ENCODE measurements around the gene QRSL1.
"Not testable (repeated sequence)": the region's sequence is repeated elsewhere in the genome, so short reads cannot be mapped to it uniquely, and the experiment has no call there.

The QRSL1 gene

DNA sequence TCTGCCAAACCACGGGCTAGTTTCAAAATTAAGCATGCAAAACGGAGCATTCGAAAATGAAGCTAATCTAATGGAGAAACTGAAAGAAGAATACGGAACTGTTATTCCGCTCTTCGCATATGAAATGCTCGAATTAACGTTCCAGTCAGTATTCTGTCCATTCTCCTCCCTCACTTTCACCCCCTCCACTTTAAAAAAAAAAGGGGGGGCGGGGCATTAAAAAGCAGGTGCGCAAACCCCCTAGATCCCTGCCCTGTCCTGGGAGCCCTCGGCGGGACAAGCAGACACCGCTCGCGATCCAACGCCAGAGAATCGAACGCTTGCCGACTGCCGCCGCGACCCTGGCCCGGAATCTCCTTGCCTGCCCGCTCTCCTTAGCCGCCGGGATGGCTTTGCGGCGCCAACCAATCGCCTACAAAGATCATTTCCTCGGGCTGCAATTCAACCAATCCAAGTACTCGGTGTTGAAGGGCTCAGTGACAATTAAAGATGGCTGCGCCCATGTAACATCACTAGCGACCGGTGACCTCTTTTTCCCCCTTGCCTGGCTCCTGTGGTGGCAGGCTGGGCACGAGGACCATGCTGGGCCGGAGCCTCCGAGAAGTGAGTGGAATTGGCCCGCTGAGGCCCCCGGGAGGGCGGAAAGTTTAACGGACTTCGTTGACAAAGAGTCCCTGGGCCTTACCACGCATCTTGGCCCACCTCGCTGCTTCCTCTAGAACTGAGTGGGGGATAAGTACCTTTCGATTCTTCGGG is at the start of gene QRSL1, which contains the start of gene RTN4IP1:
TSS of gene QRSL1 (plus strand) at position 476 of the 756 bp plus-strand sequence. CDS start at position 580, 104 bp downstream.
TSS of gene RTN4IP1 (minus strand) at position 396 of the 756 bp plus-strand sequence. CDS start 477 bp downstream, outside the sequence.
- DNase-seq (ENCODE audit: low read depth in 3 of 3) = peak; percentile 72 to 81 (median 77)

- DNase-seq (ENCODE audit: low read depth in 3 of 3) = no peak
Measured at GRCh38 chr6:106581468-106581867, 47.9 kb upstream of the QRSL1 start.

DNA sequence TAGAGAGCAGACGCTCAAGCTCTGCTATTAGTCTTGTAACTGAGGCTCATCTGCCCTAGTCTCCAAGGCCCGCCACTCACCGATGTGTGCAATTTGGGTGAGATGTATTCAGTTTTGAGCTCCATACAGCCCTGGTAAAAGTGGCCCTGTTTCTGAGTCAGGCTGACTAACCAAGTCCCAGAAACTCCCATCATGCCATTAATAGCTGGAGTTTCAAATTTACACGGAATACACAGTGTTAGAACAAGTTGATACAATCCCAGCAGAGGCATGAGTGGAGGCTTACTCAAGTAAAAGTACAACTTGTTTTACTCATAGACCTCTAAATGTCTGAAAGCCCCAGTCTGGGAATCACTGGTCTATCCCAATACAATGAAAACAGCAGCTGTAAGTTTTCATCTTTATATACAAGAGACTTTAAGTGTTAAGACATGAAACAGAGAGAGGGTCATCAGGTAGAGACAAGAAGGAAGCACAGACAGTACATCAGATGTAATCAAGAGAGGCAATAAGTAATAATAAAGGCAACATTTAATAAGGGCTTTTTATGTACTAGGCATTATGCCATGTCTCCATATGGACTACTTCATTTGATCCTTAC is 42.5 kb upstream of the QRSL1 start:
- no peak for DNase-seq (ENCODE audit: low read depth in 3 of 3)

DNA sequence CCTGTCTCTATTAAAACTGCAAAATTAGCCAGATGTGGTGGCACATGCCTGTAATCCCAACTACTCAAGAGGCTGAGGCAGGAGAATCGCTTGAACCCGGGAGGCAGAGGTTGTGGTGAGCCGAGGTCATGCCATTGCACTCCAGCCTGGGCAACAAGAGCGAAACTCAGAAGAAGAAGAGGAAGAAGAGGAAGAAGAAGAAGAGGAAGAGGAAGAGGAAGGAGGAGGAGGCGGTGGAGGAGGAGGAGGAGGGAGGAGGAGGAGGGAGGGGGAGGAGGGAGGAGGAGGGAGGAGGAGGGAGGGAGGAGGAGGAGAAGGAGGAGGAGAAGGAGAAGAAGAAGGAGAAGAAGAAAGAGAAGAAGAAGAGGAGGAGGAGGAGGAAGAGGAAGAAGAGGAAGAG is 40.4 kb upstream of the QRSL1 start:
- DNase-seq (ENCODE audit: low read depth in 3 of 3) = not testable (repeated sequence)

- no peak for DNase-seq (ENCODE audit: low read depth in 3 of 3)
Measured at GRCh38 chr6:106591111-106591825, 38.1 kb upstream of the QRSL1 start.

DNA sequence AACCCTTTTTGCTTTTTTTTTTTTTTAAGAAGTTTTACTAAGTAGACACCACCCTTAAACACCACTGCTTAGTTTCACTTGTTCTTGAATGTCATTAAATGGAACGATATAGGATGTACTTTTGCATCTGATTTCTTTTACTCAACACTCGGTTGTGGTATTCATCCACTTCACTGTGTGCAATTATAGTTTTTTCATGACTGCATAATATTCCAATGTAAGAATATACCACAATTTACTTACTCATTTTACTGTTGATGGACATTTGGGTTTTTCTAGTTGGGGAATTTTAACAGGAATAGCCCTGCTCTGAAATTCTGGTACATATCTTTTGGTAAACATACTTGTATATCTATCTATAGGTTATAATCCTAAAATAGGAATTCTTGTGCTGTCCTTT is 29.9 kb upstream of the QRSL1 start:
- DNase-seq (ENCODE audit: low read depth in 3 of 3) = no peak

GRCh38 chr6:106600329-106600728 is 29.0 kb upstream of the QRSL1 start:
- no peak for DNase-seq (ENCODE audit: low read depth in 3 of 3)

GRCh38 chr6:106608080-106608668 is 21.2 kb upstream of the QRSL1 start:
- DNase-seq (ENCODE audit: low read depth in 3 of 3) = no peak

GRCh38 chr6:106609699-106610098 is 19.7 kb upstream of the QRSL1 start:
- no peak for DNase-seq (ENCODE audit: low read depth in 3 of 3)

DNA sequence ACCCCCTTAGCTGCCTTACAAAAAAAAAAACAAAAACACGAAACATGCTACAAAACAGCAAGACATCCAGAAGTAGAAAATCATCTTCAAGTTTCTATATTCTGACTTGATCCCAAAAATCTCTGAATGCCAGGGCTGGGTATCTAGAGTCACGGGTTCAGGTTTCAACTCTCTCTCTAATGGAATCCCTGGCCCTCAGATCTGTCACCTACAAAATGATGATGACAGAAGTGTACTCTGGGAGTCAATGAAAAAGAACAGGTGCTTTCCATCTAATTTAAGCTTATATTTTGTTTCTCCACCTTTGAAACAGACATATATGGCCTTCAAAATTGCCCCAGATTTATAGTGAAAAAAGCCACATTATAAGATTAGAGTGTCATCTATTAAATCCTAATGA is 18.3 kb upstream of the QRSL1 start:
- DNase-seq (ENCODE audit: low read depth in 3 of 3) = no peak

DNA sequence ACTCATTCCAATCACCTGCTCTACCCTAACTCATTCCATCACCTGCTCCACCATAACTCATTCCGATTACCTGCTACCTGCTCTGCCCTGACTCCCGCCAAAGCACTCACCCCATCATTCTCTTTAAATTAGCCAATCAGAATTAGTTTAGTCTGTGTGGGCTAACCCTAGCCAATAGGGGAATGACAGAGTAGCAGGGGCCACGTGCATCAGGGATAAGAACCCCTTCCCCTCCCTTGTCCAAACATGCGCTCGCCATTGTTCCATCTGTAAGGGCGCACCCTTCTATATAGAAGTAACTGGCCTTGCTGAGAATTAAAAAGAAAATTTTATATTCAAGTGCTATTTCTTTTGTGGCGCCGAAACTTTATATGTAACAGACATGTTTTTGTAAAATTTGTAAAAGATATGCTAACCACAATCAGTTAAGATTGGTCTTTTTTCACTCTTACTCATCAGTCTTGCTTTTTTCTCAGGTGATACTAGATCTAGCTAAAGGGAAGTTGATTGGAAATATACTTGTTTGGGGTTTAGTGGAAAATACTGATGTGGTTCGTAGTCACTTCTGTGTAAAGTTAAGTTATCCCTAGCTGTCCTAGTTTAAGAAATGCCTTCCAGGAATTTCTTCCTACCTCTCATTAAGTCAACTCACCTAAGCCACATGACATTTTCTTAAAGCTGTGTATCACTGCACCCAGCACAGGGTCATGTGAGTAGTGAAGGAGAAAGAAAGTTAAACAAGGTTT is 16.5 kb upstream of the QRSL1 start:
- DNase-seq (ENCODE audit: low read depth in 3 of 3) = no peak

DNA sequence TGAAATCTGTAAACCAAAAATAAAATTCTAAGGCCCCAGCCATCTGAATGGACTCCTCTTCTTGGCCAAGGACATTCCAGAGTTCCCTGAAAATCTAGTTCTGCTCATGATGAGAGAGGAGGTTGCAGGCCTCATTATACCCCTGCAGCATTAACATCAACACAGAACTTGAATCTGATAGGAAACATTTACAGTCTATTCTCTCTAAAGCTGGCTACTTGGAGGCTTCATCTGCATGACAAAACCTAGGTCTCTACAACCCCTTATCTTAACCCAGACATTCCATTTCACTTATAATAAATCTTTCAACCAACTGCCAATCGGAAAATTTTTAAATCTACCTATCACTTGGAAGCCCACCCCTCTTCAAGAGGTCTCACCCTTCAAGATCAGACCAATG is 15.8 kb upstream of the QRSL1 start:
- no peak for DNase-seq (ENCODE audit: low read depth in 3 of 3)

- no peak for DNase-seq (ENCODE audit: low read depth in 3 of 3)
Measured at GRCh38 chr6:106614166-106614565, 15.2 kb upstream of the QRSL1 start.

- DNase-seq (ENCODE audit: low read depth in 3 of 3) = no peak
Measured at GRCh38 chr6:106614592-106615257, 14.7 kb upstream of the QRSL1 start.

GRCh38 chr6:106617302-106617701 is 12.1 kb upstream of the QRSL1 start:
- no peak for DNase-seq (ENCODE audit: low read depth in 3 of 3)

DNA sequence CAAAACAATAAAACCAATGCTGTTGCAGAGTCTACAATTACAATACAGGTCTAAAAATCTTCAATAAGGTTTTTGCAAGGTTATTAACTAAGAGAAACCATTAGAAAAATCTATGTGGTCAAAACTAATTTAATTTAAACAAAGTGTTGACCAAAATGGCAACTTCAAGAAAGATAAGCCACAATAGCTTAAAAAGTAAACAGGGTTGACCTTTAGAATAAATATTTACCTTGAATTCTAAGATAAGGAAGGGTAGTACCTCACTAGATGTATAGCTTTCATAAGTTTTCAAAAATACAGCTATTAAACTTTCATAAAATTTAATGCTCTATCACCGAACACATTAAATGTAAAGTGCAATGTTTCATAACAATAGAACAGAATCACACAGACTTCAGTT is 11.5 kb upstream of the QRSL1 start:
- no peak for DNase-seq (ENCODE audit: low read depth in 3 of 3)

DNA sequence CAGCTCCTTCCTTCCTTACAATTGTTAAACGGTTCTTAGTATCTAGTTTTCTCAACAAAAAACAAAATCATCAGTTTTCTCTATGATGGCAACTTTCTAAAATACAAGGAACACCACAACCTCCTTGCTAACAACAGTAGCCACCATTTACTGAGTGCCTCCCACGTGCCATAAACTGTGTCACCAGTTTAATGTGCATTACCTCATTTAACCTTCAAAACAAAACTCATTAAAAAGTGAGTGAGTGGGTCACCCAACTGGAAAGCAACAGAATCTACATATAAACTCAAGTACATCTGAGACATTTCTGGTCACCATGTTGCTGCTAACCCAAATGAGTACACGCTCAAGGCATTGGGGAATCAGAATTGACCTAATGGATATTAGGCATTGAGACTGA is 11.1 kb upstream of the QRSL1 start:
- no peak for DNase-seq (ENCODE audit: low read depth in 3 of 3)

- no peak for DNase-seq (ENCODE audit: low read depth in 3 of 3)
Measured at GRCh38 chr6:106619223-106619622, 10.2 kb upstream of the QRSL1 start.

DNA sequence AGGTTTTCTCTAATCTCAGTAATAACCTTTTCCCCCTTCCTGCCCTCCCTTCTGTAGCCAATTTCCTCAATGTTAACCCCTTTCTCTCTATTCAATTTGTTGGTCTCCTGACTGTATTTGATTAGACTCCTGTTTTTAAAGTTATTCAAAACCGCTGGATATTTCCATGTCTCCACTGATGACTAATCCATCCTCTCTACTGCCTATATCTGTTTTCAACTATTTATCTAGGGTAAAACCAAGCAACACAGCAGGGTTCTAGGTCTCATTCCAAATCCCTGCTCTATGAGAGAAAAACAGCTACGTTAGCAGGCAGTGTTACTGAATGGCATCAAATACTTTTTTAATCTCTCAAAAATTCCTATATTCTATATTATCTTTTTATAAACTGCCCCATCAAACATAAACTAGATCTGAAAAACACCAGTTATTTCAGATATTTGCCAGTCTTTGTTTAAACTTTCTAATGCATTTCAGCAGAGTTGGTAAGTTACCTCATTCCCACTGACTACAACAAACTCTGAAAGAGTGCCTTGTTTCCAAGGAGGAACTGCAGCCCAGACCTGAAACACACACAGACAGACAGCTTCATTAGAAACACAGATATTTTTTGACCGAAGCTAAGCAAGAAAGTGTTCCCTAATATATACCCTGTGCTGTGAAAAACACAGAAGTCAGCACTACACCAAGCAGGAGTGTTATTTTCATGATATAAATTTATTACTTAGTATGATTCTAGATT is 8.3 kb upstream of the QRSL1 start:
- DNase-seq (ENCODE audit: low read depth in 3 of 3) = no peak

GRCh38 chr6:106622412-106622811 is 7.0 kb upstream of the QRSL1 start:
- no peak for DNase-seq (ENCODE audit: low read depth in 3 of 3)

Data from stimulated activated CD4-positive, alpha-beta T cell treated with anti-CD3 and anti-CD28 coated beads, TNF-alpha, amount 100 ng/mL, for 24 hours (primary cell).